ENCODE results near the gene CEACAM18.

The CEACAM18 gene

DNA sequence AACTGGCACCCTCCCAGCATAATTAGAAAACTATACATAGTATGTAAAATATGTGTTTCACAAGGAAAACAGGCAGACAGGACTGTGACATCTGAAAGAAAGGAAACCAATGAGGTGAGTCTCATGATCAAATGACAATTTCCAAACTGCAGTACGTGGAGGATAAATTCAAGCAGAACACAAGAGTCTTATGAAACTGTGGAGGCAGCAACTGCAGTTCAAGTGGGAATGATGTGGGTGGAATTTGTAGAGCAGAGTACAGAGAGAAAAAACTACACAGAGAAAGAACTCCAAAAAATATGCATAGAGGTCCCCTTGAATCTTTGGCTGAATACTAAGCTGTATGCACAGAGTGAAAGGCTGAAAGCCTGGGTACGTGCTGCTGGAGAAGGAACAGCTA is 43.4 kb downstream of the CEACAM18 start:
- H3K27ac ChIP-seq: no peak overlapping the region
- no peak for DNase-seq (ENCODE audit: low read depth, low spot score)

DNA sequence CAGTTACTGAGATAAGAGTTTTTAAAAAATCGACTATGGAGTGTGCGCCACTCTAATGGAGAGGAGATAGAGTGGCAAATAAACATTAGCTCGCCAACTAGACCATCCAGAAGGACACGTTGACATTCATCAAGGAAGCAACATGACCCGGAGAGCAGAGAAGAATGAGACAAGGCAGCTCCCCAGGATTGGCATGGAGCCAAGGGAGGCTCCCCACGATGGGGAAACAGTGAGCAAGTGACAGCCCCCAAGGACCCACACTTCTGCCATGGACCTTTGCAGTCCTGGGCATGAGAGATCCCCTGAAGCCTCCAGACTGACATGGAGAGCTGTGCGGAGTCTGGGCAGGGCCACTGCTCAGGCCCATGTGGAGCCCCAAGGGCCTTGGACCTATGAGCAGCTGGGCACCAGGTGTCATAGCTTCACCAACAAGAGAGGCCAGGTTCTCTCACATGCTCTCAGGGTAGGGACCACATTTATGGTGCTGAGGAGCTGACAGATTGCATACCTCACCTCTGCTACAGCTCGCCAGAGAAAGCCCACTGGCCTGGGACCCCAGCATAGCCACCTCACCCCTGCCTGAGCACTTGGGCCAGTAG is 46.4 kb downstream of the CEACAM18 start:
- DNase-seq (ENCODE audit: low read depth, low spot score): no peak

DNA sequence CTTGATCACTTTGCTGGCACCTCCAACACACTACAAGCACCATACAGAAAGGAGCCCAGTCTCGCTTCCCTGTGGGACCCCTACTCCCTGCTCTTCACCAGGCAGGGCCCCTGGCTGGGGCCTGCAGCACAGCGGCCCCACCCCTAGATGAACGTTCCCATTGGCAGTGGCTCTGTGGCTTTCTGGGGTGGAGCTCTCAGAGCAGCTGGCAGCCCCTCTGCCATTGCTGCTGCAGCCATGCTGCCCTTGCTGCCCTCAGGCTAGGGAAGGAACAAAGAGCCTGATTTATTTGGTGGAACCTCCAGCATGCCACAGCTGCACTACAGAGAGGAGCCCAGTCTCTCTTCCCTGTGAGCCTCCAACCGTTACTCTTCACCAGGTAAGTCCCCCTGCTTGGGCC is 47.3 kb downstream of the CEACAM18 start:
- no peak for DNase-seq (ENCODE audit: low read depth, low spot score)
- no peak overlapping the region for H3K27ac ChIP-seq

More for the DNA sequence above, 46.4 kb downstream of the CEACAM18 start:
- no peak overlapping the region for H3K27ac ChIP-seq

DNA sequence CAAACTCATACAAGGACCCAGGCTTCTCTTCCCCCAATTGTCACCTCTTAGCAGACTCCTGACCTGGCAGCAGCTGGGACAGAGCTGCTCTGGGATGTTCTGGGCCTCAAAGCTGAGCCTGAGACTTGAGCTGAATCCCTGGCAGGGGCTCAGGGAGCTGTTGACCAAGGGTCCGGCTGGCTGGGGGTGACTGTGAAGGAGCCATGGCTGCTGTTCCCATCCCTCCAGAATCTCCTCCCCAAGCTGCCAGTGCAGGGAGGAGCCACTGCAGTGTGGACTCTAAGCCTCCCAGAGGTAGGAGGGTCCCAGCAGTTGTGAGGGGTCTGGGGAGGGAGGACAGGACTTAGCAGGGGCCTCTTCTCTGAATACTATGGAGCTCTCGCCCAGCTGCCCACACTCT is 51.0 kb downstream of the CEACAM18 start:
- DNase-seq (ENCODE audit: low read depth, low spot score): no peak

DNA sequence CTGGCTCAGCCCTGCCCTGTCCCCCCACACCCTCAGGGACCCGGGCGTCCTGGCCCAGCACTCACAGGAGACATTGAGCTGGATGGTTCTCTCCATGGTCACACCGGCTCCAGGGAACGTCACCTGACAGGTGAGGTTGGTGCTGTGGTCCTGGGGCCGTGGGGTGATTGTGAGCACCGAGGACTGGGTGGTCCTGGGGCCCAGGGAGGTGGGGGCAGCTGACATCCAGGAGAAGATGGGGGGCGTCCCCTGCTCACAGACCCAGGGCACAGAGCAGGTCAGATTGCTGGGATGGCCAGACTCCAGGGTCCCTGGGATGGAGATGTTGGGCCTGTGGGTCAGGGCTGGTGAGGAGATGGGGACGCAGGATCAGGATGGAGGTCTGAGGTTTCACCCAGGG is 52.3 kb downstream of the CEACAM18 start:
- H3K27ac ChIP-seq: no peak overlapping the region
- no peak for DNase-seq (ENCODE audit: low read depth, low spot score)

More for the DNA sequence above, 51.0 kb downstream of the CEACAM18 start:
- H3K27ac ChIP-seq: no peak overlapping the region

DNA sequence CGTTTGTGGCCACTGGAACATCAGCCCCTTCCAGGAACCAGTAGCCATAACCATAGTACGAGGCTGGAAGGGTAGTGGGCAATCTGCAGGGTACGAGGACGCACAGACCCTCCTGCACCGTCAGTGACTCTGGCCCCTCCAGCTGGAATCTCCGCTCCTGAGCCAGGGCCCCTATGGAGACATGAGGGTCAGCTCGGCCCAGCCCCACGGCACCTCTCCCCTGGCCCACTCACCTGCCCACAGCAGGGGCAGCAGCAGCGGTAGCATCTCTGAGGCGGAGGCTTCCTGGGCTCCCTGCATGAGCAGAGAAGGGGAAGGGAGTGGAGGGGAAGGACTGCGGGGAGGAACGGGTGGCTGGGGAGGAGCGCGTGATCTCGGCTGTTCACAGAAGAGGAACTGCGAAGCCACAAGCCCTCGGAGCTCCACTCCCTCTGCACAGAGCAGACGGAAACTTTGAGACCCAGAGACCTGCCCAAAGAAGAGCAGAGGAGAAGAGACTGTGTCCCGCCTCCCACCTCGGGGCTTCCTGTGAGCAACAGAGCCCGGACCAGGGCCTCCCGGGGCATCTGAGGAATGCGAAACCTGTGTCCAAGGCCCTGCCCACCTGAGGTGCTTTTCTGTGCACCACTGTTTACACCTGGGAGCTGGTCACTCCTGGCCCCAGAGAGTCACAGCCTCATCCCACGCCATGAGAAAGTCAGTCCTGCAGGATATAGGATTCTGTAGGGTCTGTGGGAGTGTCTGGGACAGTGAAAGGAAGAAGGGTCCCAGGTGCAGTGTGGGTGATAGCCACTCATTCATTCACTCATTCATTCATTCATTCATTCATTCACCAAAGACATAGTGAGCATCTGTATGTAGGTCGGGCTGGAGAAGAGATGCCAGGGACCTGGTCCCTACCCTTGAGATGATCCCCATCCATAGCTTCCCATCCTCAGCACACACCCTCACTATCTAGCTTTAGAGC is 53.3 kb downstream of the CEACAM18 start, which contains the start of gene SIGLEC6:
SIGLEC6 (minus strand) TSS at position 322 of the 967 bp plus-strand sequence; CDS start at position 300, 22 bp downstream.
- no peak for DNase-seq (ENCODE audit: low read depth, low spot score)
- H3K27ac ChIP-seq: no peak within 1 kb of the TSS

DNA sequence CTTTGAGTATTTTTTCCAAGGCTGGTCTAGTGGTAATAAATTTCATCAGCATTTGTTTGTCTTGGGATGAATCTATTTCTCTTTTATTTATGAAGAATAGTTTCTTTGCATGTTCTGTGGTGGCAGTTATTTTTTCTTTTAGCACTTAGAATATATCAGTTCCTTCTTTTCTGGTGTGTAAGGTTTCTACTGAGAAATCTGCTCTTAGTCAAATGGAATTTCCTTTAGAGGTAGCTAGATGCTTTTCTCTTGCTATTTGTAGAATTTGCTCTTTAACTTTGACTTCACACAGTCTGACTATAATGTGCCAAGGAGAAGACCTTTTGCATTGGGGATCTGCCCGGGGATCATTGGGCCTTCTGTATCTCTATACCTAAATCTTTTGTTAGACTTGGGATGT is 57.2 kb downstream of the CEACAM18 start:
- H3K27ac ChIP-seq: no peak overlapping the region

DNA sequence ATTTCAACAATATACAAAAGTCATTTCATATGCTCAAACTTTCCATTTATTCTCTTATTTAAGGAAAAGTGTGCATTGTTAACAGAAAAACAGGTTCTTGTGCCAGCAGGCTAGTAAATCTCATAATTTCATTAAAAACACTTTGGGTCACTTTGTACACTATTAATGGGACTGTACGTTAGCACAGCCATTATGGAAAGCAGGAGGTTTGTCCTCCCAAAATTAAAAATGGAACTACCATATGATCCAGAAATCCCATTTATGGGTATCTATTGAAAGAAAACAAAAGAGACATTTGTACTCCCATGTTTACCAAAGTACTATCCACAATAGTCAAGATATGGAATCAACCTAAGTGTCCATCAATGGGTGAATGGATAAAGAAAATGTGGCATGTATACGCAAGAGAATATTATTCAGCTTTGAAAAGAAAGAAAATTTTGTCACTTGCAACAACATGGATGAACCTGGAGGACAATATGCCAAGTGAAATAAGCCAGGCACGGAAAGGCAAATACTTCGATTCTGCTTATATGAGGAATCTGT is 61.6 kb downstream of the CEACAM18 start:
- no peak for DNase-seq (ENCODE audit: low read depth, low spot score)
- H3K27ac ChIP-seq: no peak overlapping the region

More for the DNA sequence above, 57.2 kb downstream of the CEACAM18 start:
- no peak for DNase-seq (ENCODE audit: low read depth, low spot score)

All from epithelial cell of prostate (primary cell).